HFFc6 (cell line): ENCODE results near the gene FLOT2. TPM values are rescaled to one million over a fixed set of nuclear protein-coding genes. Genes with fewer than 3 reads are reported as not detected.

Source experiments
- DNase-seq: peaks from one replicate; pipeline ENCODE4 v3.0.0-alpha.2; 2018
- H3K27ac Mint-ChIP-seq: 2 replicates; pipeline ENCODE4 v1.8.0; 2020; ENCODE audit warnings: mild to moderate bottlenecking, mixed read lengths
- H3K27me3 Mint-ChIP-seq: 2 replicates; pipeline ENCODE4 v1.8.0; 2021; ENCODE audit warnings: mild to moderate bottlenecking, moderate library complexity, mixed read lengths; ENCODE audit not compliant: insufficient read depth
- H3K36me3 Mint-ChIP-seq: 2 replicates; pipeline ENCODE4 v1.8.0; 2021; ENCODE audit warnings: low read depth, mixed read lengths
- H3K4me1 Mint-ChIP-seq: 2 replicates; pipeline ENCODE4 v1.8.0; 2020; ENCODE audit warnings: low read depth, mixed read lengths
- H3K4me3 Mint-ChIP-seq: 2 replicates; pipeline ENCODE4 v1.8.0; 2020; ENCODE audit warnings: mild to moderate bottlenecking, moderate library complexity, mixed read lengths
- H3K9me3 Mint-ChIP-seq: 2 replicates; pipeline ENCODE4 v1.8.0; 2020; ENCODE audit warnings: mild to moderate bottlenecking, mixed read lengths
- total RNA-seq, 6 experiments: library from RNA; stranded (reverse); fragmentation: NEBNext Ultra II Directional; extraction: Animal tissue kit (Norgen Biotek cat#: 25700); gene quantifications; 2 replicates in 1 of 6; 3 replicates in 5 of 6; pipeline ENCODE4 v1.2.3, GENCODE V29; 2021
- TF ChIP-seq, protein P1 (sequence below): fragments of 200-600 bp; sonication (generic); IDR thresholded peaks from 2 replicates; pipeline ENCODE4 v1.5.0; 2021; ENCODE audit warnings: antibody characterized with exemption, mild to moderate bottlenecking

FLOT2 gene
- total RNA-seq, 6 experiments from 2014 or later: 46.7 to 85.7 (median 77.9) TPM

DNA sequence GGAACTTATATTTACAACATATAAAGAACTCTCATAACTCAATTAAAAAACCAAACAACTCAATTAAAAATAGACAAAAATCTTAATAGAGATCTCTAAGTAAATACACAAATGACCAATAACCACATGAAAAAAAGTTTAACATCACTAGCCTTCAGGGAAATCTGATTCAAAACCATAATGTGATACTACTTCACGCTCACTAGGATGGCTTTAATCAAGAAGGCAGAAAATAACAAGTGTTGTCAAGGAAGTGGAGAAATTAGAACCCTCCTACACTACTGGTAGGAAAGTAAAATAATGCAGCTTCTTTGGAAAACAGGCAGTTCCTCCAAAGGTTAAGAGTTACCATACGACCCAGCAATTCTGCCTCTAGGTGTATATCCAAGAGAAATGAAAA is 45.4 kb upstream of the FLOT2 start:
- TF ChIP-seq, protein P1, sequence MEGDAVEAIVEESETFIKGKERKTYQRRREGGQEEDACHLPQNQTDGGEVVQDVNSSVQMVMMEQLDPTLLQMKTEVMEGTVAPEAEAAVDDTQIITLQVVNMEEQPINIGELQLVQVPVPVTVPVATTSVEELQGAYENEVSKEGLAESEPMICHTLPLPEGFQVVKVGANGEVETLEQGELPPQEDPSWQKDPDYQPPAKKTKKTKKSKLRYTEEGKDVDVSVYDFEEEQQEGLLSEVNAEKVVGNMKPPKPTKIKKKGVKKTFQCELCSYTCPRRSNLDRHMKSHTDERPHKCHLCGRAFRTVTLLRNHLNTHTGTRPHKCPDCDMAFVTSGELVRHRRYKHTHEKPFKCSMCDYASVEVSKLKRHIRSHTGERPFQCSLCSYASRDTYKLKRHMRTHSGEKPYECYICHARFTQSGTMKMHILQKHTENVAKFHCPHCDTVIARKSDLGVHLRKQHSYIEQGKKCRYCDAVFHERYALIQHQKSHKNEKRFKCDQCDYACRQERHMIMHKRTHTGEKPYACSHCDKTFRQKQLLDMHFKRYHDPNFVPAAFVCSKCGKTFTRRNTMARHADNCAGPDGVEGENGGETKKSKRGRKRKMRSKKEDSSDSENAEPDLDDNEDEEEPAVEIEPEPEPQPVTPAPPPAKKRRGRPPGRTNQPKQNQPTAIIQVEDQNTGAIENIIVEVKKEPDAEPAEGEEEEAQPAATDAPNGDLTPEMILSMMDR: no peak
- Mint-ChIP-seq H3K9me3 (no peaks in the 10 kb centered on the region), H3K36me3 (peaks cover 17% of the 10 kb centered on the region), H3K4me3 (no peak overlapping the region), H3K27me3 (no peaks in the 10 kb centered on the region), H3K27ac (peak overlapping the region; percentile 18; the same call in 1 of the 2 replicates), H3K4me1 (peaks cover 66% of the 10 kb centered on the region)
- DNase-seq: no peak

DNA sequence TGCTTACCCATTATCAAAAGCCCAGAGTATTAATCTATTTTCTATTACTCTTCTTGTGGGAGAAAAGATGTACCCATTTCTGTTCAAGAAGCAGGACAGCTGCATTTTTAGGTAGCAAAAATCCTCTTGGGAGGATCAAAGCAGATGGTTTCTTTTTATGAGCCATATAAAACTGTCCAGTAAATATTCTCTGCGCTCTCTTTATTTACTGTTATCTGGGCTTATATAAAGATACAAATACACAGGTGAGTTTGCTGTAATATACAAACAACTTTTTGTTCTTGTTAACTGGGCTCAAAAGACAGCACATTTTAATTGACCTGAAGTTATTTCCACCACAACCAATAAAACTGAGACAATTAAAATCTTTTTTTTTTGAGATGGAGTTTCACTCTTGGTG is 43.7 kb upstream of the FLOT2 start:
- H3K4me1 Mint-ChIP-seq: peaks cover 69% of the 10 kb centered on the region
- no peaks in the 10 kb centered on the region for H3K9me3 Mint-ChIP-seq
- H3K27me3 Mint-ChIP-seq: no peaks in the 10 kb centered on the region
- peaks cover 11% of the 10 kb centered on the region for H3K36me3 Mint-ChIP-seq
- no peak for DNase-seq
- H3K4me3 Mint-ChIP-seq: no peak overlapping the region
- H3K27ac Mint-ChIP-seq: no peak overlapping the region
- TF ChIP-seq, protein P1: no peak

DNA sequence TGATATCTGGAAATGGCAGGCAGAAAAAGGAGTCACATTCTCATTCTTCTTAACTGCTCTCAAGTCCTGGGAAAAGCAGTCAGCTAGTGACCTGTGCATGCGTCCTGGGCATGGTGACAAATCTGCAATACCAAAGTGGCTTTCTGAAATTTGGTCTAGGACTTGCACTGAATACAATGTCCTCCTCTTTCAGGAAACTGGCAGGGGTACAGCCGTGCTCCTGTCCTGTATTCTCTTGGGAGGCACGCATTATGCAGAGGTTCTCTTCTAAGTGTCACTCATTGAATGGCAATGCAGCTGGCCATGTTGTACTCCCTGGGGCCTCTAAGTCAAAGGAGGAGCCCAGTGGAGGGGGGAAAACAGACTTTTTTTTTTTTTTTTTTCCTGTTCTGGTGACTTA is 43.1 kb upstream of the FLOT2 start:
- H3K4me3 Mint-ChIP-seq: no peak overlapping the region
- no peaks in the 10 kb centered on the region for H3K27me3 Mint-ChIP-seq
- no peak overlapping the region; the same call in 1 of the 2 replicates for H3K27ac Mint-ChIP-seq
- TF ChIP-seq, protein P1: no peak
- peaks cover 69% of the 10 kb centered on the region for H3K4me1 Mint-ChIP-seq
- no peaks in the 10 kb centered on the region for H3K9me3 Mint-ChIP-seq
- peaks cover 15% of the 10 kb centered on the region for H3K36me3 Mint-ChIP-seq
- DNase-seq: no peak

DNA sequence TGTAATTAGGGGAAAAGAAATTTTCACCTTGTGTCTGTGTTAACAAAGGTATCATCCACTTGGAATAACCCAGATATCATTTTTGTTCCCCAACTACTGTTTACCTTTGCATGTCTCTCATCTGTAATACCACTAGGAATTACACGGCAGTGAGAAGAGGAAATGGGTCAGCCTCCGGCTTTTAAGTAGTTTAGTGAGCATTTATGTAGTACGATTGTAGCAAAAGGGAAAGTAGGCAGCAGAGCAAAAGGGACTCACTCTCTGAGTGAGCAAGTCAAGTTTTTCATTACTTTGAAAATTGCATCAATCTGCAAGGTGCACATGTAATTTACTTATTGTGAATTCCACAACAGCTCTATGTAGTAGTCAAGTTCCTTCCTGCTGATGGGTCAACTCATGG is 42.6 kb upstream of the FLOT2 start:
- Mint-ChIP-seq H3K9me3 (no peaks in the 10 kb centered on the region), H3K36me3 (peaks cover 15% of the 10 kb centered on the region), H3K27ac (no peak overlapping the region; the same call in 1 of the 2 replicates), H3K4me1 (peaks cover 68% of the 10 kb centered on the region), H3K4me3 (no peak overlapping the region), H3K27me3 (no peaks in the 10 kb centered on the region; the same call in 1 of the 2 replicates)
- DNase-seq: no peak
- TF ChIP-seq, protein P1: no peak

DNA sequence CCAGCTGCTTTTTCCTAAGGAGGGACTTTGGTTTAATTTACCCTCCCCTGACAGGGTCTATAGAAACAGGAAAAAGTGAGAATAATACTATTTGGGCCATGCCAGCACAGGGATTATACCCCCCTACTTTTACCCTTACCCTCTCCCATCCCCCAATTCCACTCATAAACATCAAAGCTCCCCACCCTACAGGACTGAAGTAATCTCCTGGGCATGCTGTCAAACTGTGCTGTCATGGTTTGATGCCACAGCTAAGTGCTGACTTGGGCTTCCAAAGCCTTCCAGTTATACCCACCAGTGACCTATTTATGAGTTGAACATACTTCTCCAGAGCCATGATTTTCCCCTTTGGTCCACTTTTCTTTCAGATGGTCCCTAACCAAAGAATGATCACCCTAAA is 41.0 kb upstream of the FLOT2 start:
- Mint-ChIP-seq H3K27ac (peak overlapping the region; percentile 30), H3K4me1 (peaks cover 62% of the 10 kb centered on the region)

More for the DNA sequence above, 41.0 kb upstream of the FLOT2 start:
- H3K9me3 Mint-ChIP-seq: no peaks in the 10 kb centered on the region
- no peaks in the 10 kb centered on the region; the same call in 1 of the 2 replicates for H3K27me3 Mint-ChIP-seq
- TF ChIP-seq, protein P1: no peak
- peaks cover 15% of the 10 kb centered on the region for H3K36me3 Mint-ChIP-seq
- no peak for DNase-seq
- no peak overlapping the region for H3K4me3 Mint-ChIP-seq
